Endodermal cell (in vitro differentiated cells): ENCODE results near the gene PDZD7. TPM values are rescaled to one million over a fixed set of nuclear protein-coding genes. Genes with fewer than 3 reads are reported as not detected.
A peak's percentile ranks its signal among the peaks of the same experiment; 100 is the strongest.

Experiments
- DNase-seq: peaks from one replicate; pipeline ENCODE4 v3.0.0-alpha.2; 2017
- H3K27ac ChIP-seq: 2 replicates; pipeline ENCODE4 v1.5.1; 2013; ENCODE audit warnings: mild to moderate bottlenecking, low read depth, low read length, moderate library complexity
- H3K27me3 ChIP-seq: 2 replicates; pipeline ENCODE4 v1.6.1; 2013; ENCODE audit warnings: mild to moderate bottlenecking, low read length, moderate library complexity; ENCODE audit not compliant: insufficient read depth, control insufficient read depth, poor library complexity, severe bottlenecking
- H3K36me3 ChIP-seq: 2 replicates; pipeline ENCODE4 v1.7.0; 2013; ENCODE audit warnings: mild to moderate bottlenecking, low read length, moderate library complexity; ENCODE audit not compliant: control insufficient read depth, insufficient read depth
- H3K4me1 ChIP-seq: one replicate; pipeline ENCODE4 v1.7.0; 2013; ENCODE audit warnings: low read length; ENCODE audit not compliant: control insufficient read depth, insufficient read depth
- H3K4me3 ChIP-seq: 2 replicates; pipeline ENCODE4 v1.5.1; 2013; ENCODE audit warnings: mild to moderate bottlenecking, low read length, moderate library complexity
- H3K9ac ChIP-seq: 2 replicates; pipeline ENCODE4 v1.6.1; 2013; ENCODE audit warnings: mild to moderate bottlenecking, low read length, moderate library complexity; ENCODE audit not compliant: poor library complexity, severe bottlenecking; ENCODE audit errors: extremely low read depth
- H3K9me3 ChIP-seq: 2 replicates; pipeline ENCODE4 v1.6.1; 2013; ENCODE audit warnings: mild to moderate bottlenecking, low read length, moderate library complexity; ENCODE audit not compliant: control insufficient read depth
- H3K27ac Mint-ChIP-seq: 2 replicates; pipeline ENCODE4 v1.8.0; 2020; ENCODE audit warnings: mixed read lengths
- H3K27me3 Mint-ChIP-seq: 2 replicates; pipeline ENCODE4 v1.8.0; 2021; ENCODE audit warnings: mild to moderate bottlenecking, mixed read lengths; ENCODE audit not compliant: insufficient read depth
- H3K36me3 Mint-ChIP-seq: 2 replicates; pipeline ENCODE4 v1.8.0; 2020; ENCODE audit warnings: low read depth, mixed read lengths
- H3K4me1 Mint-ChIP-seq: 2 replicates; pipeline ENCODE4 v1.8.0; 2020; ENCODE audit warnings: mixed read lengths
- H3K4me3 Mint-ChIP-seq: 2 replicates; pipeline ENCODE4 v1.8.0; 2020; ENCODE audit warnings: mild to moderate bottlenecking, moderate library complexity, mixed read lengths
- H3K9me3 Mint-ChIP-seq: 2 replicates; pipeline ENCODE4 v1.8.0; 2020; ENCODE audit warnings: mild to moderate bottlenecking, mixed read lengths
- CTCF ChIP-seq: fragments of 200-600 bp; sonication (generic); conservative IDR thresholded peaks from 2 replicates; pipeline ENCODE4 v1.5.0; 2021; ENCODE audit warnings: antibody characterized with exemption, mild to moderate bottlenecking
- WGBS, 2 experiments: methylation state at CpG; one replicate each; pipeline versions ENCODE4 v1.1.5 to v1.1.7; 2013; ENCODE audit warnings: missing lambda C conversion rate in 2 of 2, mixed read lengths in 1 of 2; ENCODE audit not compliant: insufficient coverage in 1 of 2, insufficient read length in 1 of 2; 5-methylcytosine and 5-hydroxymethylcytosine counted together
- total RNA-seq, 2 donors: library from RNA; stranded (reverse); fragmentation: NEBNext Ultra II Directional in 1 of 2; extraction: Animal tissue kit (Norgen Biotek cat#: 25700) in 1 of 2; gene quantifications; 2 replicates in 1 of 2; 3 replicates in 1 of 2; pipeline ENCODE4 v1.2.1, GENCODE V29; 2021

PDZD7 gene
- total RNA-seq, 2 donors from 2014 or later, result 0.49 to 1.1 TPM

GRCh38 chr10:101066146-101066895, 35.4 kb upstream of the PDZD7 start:
- H3K4me1 ChIP-seq, result no peaks in the 10 kb centered on the region
- no peaks in the 10 kb centered on the region for H3K36me3 ChIP-seq
- H3K36me3 Mint-ChIP-seq, result no peaks in the 10 kb centered on the region
- TF ChIP-seq CTCF, result peak; percentile 66
- peaks cover 67% of the 10 kb centered on the region for H3K27me3 Mint-ChIP-seq
- no peak overlapping the region for H3K27ac ChIP-seq
- peak overlapping the region; percentile 67 for H3K4me3 Mint-ChIP-seq
- H3K27me3 ChIP-seq, result peaks cover 66% of the 10 kb centered on the region
- no peak overlapping the region for H3K9ac ChIP-seq
- peak overlapping the region; percentile 85 for H3K4me3 ChIP-seq
- no peak overlapping the region for H3K27ac Mint-ChIP-seq
- 1 to 4% methylated on average over 20 to 49 of the region's 49 CpGs for WGBS, 2 experiments
- H3K4me1 Mint-ChIP-seq, result peaks cover 21% of the 10 kb centered on the region
- DNase-seq, result peak; percentile 79
- no peaks in the 10 kb centered on the region for H3K9me3 Mint-ChIP-seq
- no peaks in the 10 kb centered on the region for H3K9me3 ChIP-seq

GRCh38 chr10:101065481-101066145, 34.7 kb upstream of the PDZD7 start:
- peaks cover 21% of the 10 kb centered on the region for H3K4me1 Mint-ChIP-seq
- Histone ChIP-seq H3K36me3 (no peaks in the 10 kb centered on the region), H3K27ac (no peak overlapping the region), H3K4me1 (no peaks in the 10 kb centered on the region), H3K9me3 (no peaks in the 10 kb centered on the region), H3K27me3 (peaks cover 62% of the 10 kb centered on the region), H3K4me3 (no peak overlapping the region), H3K9ac (no peak overlapping the region)
- peaks cover 65% of the 10 kb centered on the region for H3K27me3 Mint-ChIP-seq
- no peak for DNase-seq
- no peaks in the 10 kb centered on the region for H3K9me3 Mint-ChIP-seq
- 80 to 100% methylated on average over 1 to 2 of the region's 3 CpGs for WGBS, 2 experiments
- H3K4me3 Mint-ChIP-seq, result peak overlapping the region; percentile 67
- no peak overlapping the region for H3K27ac Mint-ChIP-seq
- TF ChIP-seq CTCF, result no peak
- H3K36me3 Mint-ChIP-seq, result no peaks in the 10 kb centered on the region

- 85 to 89% methylated on average over 6 to 9 of the region's 9 CpGs for WGBS, 2 experiments
- Mint-ChIP-seq H3K9me3 (no peaks in the 10 kb centered on the region), H3K27me3 (peaks cover 62% of the 10 kb centered on the region), H3K4me1 (peaks cover 28% of the 10 kb centered on the region), H3K4me3 (no peak overlapping the region), H3K36me3 (no peaks in the 10 kb centered on the region), H3K27ac (no peak overlapping the region)
- no peak for TF ChIP-seq CTCF
- Histone ChIP-seq H3K36me3 (no peaks in the 10 kb centered on the region), H3K27me3 (peaks cover 60% of the 10 kb centered on the region), H3K4me1 (peaks cover 4% of the 10 kb centered on the region), H3K9ac (no peak overlapping the region), H3K9me3 (no peaks in the 10 kb centered on the region), H3K27ac (no peak overlapping the region), H3K4me3 (no peak overlapping the region)
- DNase-seq, result no peak
Observed at GRCh38 chr10:101064415-101065030, 33.6 kb upstream of the PDZD7 start.
